HepG2 (cell line): ENCODE results near the gene FUCA1. TPM values are rescaled to one million over a fixed set of nuclear protein-coding genes. Genes with fewer than 3 reads are reported as not detected.

Experiments
- IKZF1 ChIP-seq: fragments of 450-650 bp; IDR thresholded peaks from 2 replicates; pipeline ENCODE4 v1.7.1; 2016
- LRRFIP1 ChIP-seq: sonication (generic); formaldehyde crosslinking; conservative IDR thresholded peaks from 2 replicates; pipeline ENCODE4 v1.4.0; 2020; ENCODE audit warnings: missing genetic modification reagents
- RAD21 ChIP-seq: fragments of 450-650 bp; formaldehyde crosslinking; IDR thresholded peaks from 2 replicates; pipeline ENCODE4 v1.5.0; 2020; ENCODE audit warnings: mild to moderate bottlenecking
- REPIN1 ChIP-seq: sonication (generic); formaldehyde crosslinking; IDR thresholded peaks from 2 replicates; pipeline ENCODE4 v1.8.0; 2022; ENCODE audit warnings: missing genetic modification reagents, low read depth, mild to moderate bottlenecking, borderline replicate concordance
- TIGD3 ChIP-seq: sonication (generic); formaldehyde crosslinking; IDR thresholded peaks from 2 replicates; pipeline ENCODE4 v1.5.1; 2020; ENCODE audit warnings: mild to moderate bottlenecking, missing genetic modification reagents, borderline replicate concordance
- ZBTB4 ChIP-seq: sonication (generic); formaldehyde crosslinking; IDR thresholded peaks from 2 replicates; pipeline ENCODE4 v1.4.0; 2020; ENCODE audit warnings: missing genetic modification reagents, mild to moderate bottlenecking, borderline replicate concordance
- ZBTB40 ChIP-seq, 2 experiments: fragments of 450-650 bp in 1 of 2; sonication (generic) in 1 of 2; formaldehyde crosslinking in 1 of 2; IDR thresholded peaks; 2 replicates each; pipeline versions ENCODE4 v1.6.1 to v1.8.0; 2016 to 2022; ENCODE audit warnings: antibody characterized with exemption in 1 of 2, mild to moderate bottlenecking in 1 of 2, missing genetic modification reagents in 1 of 2
- polyA plus RNA-seq, 8 experiments: library from polyadenylated mRNA; depleted of rRNA in 3 of 8; stranded (reverse) in 7 of 8; unstranded in 1 of 8; fragments of >200 nt; fragmentation: Illumina TruSeq in 4 of 8; extraction: Trizol in 4 of 8; gene quantifications; 2 replicates each; pipeline versions ENCODE4 v1.2.1 to v1.2.3, GENCODE V29; 2011 to 2016; ENCODE audit warnings: low read depth in 4 of 8, missing spikeins in 1 of 8, mixed read lengths in 1 of 8; ENCODE audit not compliant: insufficient read depth in 1 of 8
- total RNA-seq, 5 experiments: library from RNA; depleted of rRNA; stranded (reverse); fragments of >200 nt; fragmentation: Illumina TruSeq; extraction: Trizol; gene quantifications; 2 replicates each; pipeline ENCODE4 v1.2.3, GENCODE V29; 2016; ENCODE audit warnings: low read depth in 1 of 5

Gene FUCA1
- total and polyA plus RNA-seq, 2 of the 13 experiments (the other 11 are each of a cell fraction or from before 2014, with no cell fraction given), result 32.7 to 33.6 TPM

GRCh38 chr1:23817633-23818032 is 50.5 kb downstream of the FUCA1 start (continued):
- no peak for TF ChIP-seq ZBTB40 (IDR thresholded peaks at IDR 0.05)
- no peak for TF ChIP-seq ZBTB40 (CRISPR knock-in tag; IDR thresholded peaks at IDR 0.05)
- no peak for TF ChIP-seq TIGD3 (CRISPR knock-in tag)
- no peak for TF ChIP-seq LRRFIP1 (CRISPR knock-in tag)
- TF ChIP-seq REPIN1 (CRISPR knock-in tag), result no peak
- no peak for TF ChIP-seq RAD21 (CRISPR knock-in tag)
- TF ChIP-seq ZBTB4 (CRISPR knock-in tag), result no peak
- no peak for TF ChIP-seq IKZF1
- TF ChIP-seq, all 625 proteins: peak for 0
